ENCODE data around the gene BAD. TPM values are rescaled to one million over a fixed set of nuclear protein-coding genes. Genes with fewer than 3 reads are reported as not detected.

The BAD gene
- total RNA-seq, 1 donor from 2014 or later, result 19.0 TPM

DNA sequence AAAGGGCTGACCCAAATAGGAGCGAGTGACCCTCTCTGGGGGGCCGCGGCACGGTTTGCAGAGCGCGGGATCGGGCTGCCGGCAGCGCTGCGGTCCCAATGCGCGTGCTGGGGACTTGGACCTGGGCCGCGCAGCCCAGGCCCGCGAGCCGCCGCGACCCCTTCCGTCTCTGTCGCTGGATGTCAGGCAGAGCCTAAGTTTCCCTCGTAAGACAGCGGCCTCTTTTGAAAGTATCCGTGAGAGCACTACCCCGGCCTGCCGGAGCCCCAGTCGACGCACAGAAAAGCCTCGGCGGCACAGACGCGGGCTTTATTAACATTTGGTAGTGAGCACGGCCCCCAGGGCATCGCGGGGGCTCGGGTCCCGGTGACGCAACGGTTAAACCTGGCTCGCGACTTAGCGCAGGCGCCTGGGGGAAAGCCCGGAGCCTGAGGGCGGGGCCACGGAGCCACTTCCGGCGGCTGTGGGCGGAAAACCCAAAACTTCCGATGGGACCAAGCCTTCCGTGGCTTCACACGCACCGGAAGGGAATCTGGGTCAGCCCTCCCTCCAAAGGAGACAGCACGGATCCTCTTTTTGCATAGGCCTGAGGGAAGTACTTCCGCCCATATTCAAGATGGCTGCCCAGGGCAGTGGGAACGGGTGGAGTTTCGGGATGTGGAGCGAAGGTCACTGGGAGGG lies 14.8 kb downstream of the BAD start:
- Histone ChIP-seq H3F3A (ENCODE audit: low read depth) (peaks cover 35% of the 10 kb centered on the region), H2AFZ (replicated peaks) (peak overlapping the region; percentile 22), H3K4me2 (peak overlapping the region; percentile 93), H4K20me1 (ENCODE audit: low read depth) (peaks cover 4% of the 10 kb centered on the region), H3K4me1 (peaks cover 12% of the 10 kb centered on the region), H3K36me3 (no peaks in the 10 kb centered on the region), H3K9me3 (ENCODE audit: low read depth) (no peaks in the 10 kb centered on the region), H3K4me3 (peak overlapping the region; percentile 68), H3K9ac (peak overlapping the region; percentile 57), H3K27me3 (no peaks in the 10 kb centered on the region), H3K79me2 (ENCODE audit: low read depth) (no peaks in the 10 kb centered on the region), H3K27ac (peak overlapping the region; percentile 83)
- Mint-ChIP-seq H3K27ac (peak overlapping the region; percentile 84), H3K4me3 (peak overlapping the region; percentile 95), H3K36me3 (peaks cover 2% of the 10 kb centered on the region), H3K9me3 (no peaks in the 10 kb centered on the region), H3K27me3 (ENCODE audit: insufficient read depth, low read depth) (peaks cover 16% of the 10 kb centered on the region), H3K4me1 (peaks cover 30% of the 10 kb centered on the region)
- DNase-seq (ENCODE audit: low spot score), result peak; percentile 99
- TF ChIP-seq, protein P1, sequence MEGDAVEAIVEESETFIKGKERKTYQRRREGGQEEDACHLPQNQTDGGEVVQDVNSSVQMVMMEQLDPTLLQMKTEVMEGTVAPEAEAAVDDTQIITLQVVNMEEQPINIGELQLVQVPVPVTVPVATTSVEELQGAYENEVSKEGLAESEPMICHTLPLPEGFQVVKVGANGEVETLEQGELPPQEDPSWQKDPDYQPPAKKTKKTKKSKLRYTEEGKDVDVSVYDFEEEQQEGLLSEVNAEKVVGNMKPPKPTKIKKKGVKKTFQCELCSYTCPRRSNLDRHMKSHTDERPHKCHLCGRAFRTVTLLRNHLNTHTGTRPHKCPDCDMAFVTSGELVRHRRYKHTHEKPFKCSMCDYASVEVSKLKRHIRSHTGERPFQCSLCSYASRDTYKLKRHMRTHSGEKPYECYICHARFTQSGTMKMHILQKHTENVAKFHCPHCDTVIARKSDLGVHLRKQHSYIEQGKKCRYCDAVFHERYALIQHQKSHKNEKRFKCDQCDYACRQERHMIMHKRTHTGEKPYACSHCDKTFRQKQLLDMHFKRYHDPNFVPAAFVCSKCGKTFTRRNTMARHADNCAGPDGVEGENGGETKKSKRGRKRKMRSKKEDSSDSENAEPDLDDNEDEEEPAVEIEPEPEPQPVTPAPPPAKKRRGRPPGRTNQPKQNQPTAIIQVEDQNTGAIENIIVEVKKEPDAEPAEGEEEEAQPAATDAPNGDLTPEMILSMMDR (IDR thresholded peaks at IDR 0.05), result peak; percentile 31
- TF ChIP-seq EZH2 (IDR thresholded peaks at IDR 0.05), result no peak

DNA sequence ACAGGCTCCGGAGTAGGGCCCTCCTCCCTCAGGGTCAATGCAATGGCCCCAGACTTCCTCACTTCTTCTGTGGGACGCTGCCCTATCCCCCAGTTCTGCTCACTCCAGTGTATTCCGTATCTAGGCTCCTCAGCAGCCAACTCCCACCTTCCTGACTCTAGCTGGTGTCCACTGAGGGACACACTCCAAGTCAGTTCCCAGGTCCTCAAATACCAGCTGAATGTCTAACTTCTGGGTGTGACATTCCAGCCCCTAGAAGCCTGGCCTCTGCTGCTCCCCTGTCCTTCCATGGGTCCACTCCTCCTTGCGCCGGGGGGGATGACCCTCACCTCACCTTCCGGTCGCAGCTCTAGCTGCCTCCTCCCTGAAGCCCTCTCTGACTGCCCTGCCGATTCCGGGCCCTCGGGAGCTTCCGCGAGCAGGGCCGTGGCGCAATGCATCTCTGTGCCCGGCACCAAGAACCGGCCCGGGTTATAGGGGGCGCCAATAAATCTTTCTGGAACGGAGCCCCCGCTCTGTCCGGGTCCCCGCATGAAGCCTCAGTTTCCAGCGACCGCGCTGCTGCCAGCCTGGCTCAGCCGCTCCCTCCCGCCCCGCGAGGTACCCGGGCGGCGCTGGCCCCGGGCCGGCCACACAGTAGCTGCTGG lies 15.4 kb downstream of the BAD start:
- H4K20me1 ChIP-seq (ENCODE audit: low read depth), result peaks cover 4% of the 10 kb centered on the region
- H3K79me2 ChIP-seq (ENCODE audit: low read depth), result no peaks in the 10 kb centered on the region
- TF ChIP-seq, protein P1 (IDR thresholded peaks at IDR 0.05), result no peak
- TF ChIP-seq EZH2phosphoT487 (IDR thresholded peaks at IDR 0.05) (no peak), EZH2 (IDR thresholded peaks at IDR 0.05) (no peak)

GRCh38 chr11:64268025-64268892 lies 16.2 kb downstream of the BAD start:
- Histone ChIP-seq H3K36me3 (no peaks in the 10 kb centered on the region), H3K9me3 (ENCODE audit: low read depth) (no peaks in the 10 kb centered on the region), H3K4me2 (peak overlapping the region; percentile 91), H3K27me3 (no peaks in the 10 kb centered on the region), H2AFZ (replicated peaks) (no peak overlapping the region), H3K27ac (peak overlapping the region; percentile 83), H3K9ac (no peak overlapping the region), H3F3A (ENCODE audit: low read depth) (peaks cover 35% of the 10 kb centered on the region), H3K79me2 (ENCODE audit: low read depth) (no peaks in the 10 kb centered on the region), H4K20me1 (ENCODE audit: low read depth) (peaks cover 4% of the 10 kb centered on the region), H3K4me3 (peak overlapping the region; percentile 68), H3K4me1 (peaks cover 12% of the 10 kb centered on the region)
- no peak for DNase-seq (ENCODE audit: low spot score)
- no peaks in the 10 kb centered on the region for H3K9me3 Mint-ChIP-seq
- peak overlapping the region; percentile 86 for H3K27ac Mint-ChIP-seq
- H3K36me3 Mint-ChIP-seq, result peaks cover 2% of the 10 kb centered on the region
- TF ChIP-seq EZH2phosphoT487 (IDR thresholded peaks at IDR 0.05) (no peak), EZH2 (IDR thresholded peaks at IDR 0.05) (no peak)
- TF ChIP-seq, protein P1 (IDR thresholded peaks at IDR 0.05), result no peak
- peak overlapping the region; percentile 95 for H3K4me3 Mint-ChIP-seq
- H3K27me3 Mint-ChIP-seq (ENCODE audit: insufficient read depth, low read depth), result peaks cover 16% of the 10 kb centered on the region
- H3K4me1 Mint-ChIP-seq, result peaks cover 27% of the 10 kb centered on the region

More for the DNA sequence above, 15.4 kb downstream of the BAD start:
- peaks cover 35% of the 10 kb centered on the region for H3F3A ChIP-seq (ENCODE audit: low read depth)
- peak overlapping the region; percentile 91 for H3K4me2 ChIP-seq
- no peaks in the 10 kb centered on the region for H3K27me3 ChIP-seq
- H3K9ac ChIP-seq, result peak overlapping the region; percentile 57
- H3K36me3 Mint-ChIP-seq, result peaks cover 2% of the 10 kb centered on the region
- no peaks in the 10 kb centered on the region for H3K36me3 ChIP-seq
- peak overlapping the region; percentile 68 for H3K4me3 ChIP-seq
- H3K27ac Mint-ChIP-seq, result peak overlapping the region; percentile 86
- peaks cover 12% of the 10 kb centered on the region for H3K4me1 ChIP-seq
- H3K9me3 ChIP-seq (ENCODE audit: low read depth), result no peaks in the 10 kb centered on the region
- H3K27me3 Mint-ChIP-seq (ENCODE audit: insufficient read depth, low read depth), result peaks cover 16% of the 10 kb centered on the region
- peak overlapping the region; percentile 83 for H3K27ac ChIP-seq
- peak; percentile 43 for DNase-seq (ENCODE audit: low spot score)
- H3K4me1 Mint-ChIP-seq, result peaks cover 30% of the 10 kb centered on the region
- H2AFZ ChIP-seq (replicated peaks), result no peak overlapping the region
- H3K4me3 Mint-ChIP-seq, result peak overlapping the region; percentile 95
- no peaks in the 10 kb centered on the region for H3K9me3 Mint-ChIP-seq
